K562 (cell line): ENCODE measurements around the gene C1QA.
A peak's percentile ranks its signal among the peaks of the same experiment; 100 is the strongest.

Source experiments
- ARID4B ChIP-seq: sonication (generic); formaldehyde crosslinking; IDR thresholded peaks from 2 replicates; pipeline ENCODE4 v1.8.0; 2022; ENCODE audit warnings: mild to moderate bottlenecking, missing genetic modification reagents
- ATF4 ChIP-seq: fragments of 450-650 bp; formaldehyde crosslinking; IDR thresholded peaks from 2 replicates; pipeline ENCODE4 v1.4.0; 2022; ENCODE audit warnings: mild to moderate bottlenecking, moderate library complexity
- CTCF ChIP-seq, 3 experiments: IDR thresholded peaks in 2 of 3; conservative IDR thresholded peaks in 1 of 3; 2 replicates each; pipeline ENCODE4 v1.5.1; 2011 to 2012; ENCODE audit warnings: low read length in 3 of 3, mild to moderate bottlenecking in 3 of 3, control low read depth in 2 of 3, improper control_type of control experiment in 1 of 3, inconsistent platforms in 1 of 3, low read depth in 1 of 3, mixed read lengths in 1 of 3, moderate library complexity in 1 of 3; ENCODE audit not compliant: insufficient read depth in 2 of 3
- REST ChIP-seq, 2 experiments: fragments of 450-650 bp; formaldehyde crosslinking in 1 of 2; IDR thresholded peaks; 2 replicates each; pipeline versions ENCODE4 v1.4.0 to v1.6.1; 2014 to 2020; ENCODE audit warnings: mild to moderate bottlenecking in 2 of 2, borderline replicate concordance in 1 of 2, low read depth in 1 of 2
- RFX5 ChIP-seq: IDR thresholded peaks from 2 replicates; pipeline ENCODE4 v1.6.1; 2011; ENCODE audit warnings: low read depth, mild to moderate bottlenecking, improper control_type of control experiment, low read length
- SP1 ChIP-seq: sonication (generic); formaldehyde crosslinking; IDR thresholded peaks from 2 replicates; pipeline ENCODE4 v1.8.1; 2022; ENCODE audit warnings: mild to moderate bottlenecking, missing genetic modification reagents
- ZBTB49 ChIP-seq: sonication (generic); formaldehyde crosslinking; IDR thresholded peaks from 2 replicates; pipeline ENCODE4 v1.8.0; 2022; ENCODE audit warnings: missing genetic modification reagents, mild to moderate bottlenecking, borderline replicate concordance
- ZNF436 ChIP-seq: fragments of 250-450, 450-650 bp; sonication (Bioruptor Pico); formaldehyde crosslinking; IDR thresholded peaks from 2 replicates; pipeline ENCODE4 v1.7.0; 2020; ENCODE audit warnings: mild to moderate bottlenecking
- ZNF589 ChIP-seq: fragments of 200-800 bp; sonication (Bioruptor generic); IDR thresholded peaks from 2 replicates; pipeline ENCODE4 v1.6.1; 2016; ENCODE audit warnings: low read depth, missing genetic modification characterization, missing compliant biosample characterization

- TF ChIP-seq RFX5 (no peak), CTCF (IDR thresholded peaks at IDR 0.05 in 2 of 3, conservative IDR thresholded peaks at IDR 0.05 in 1 of 3; ENCODE audit: insufficient read depth in 2 of 3, low read depth in 1 of 3, low read length in 3 of 3) (no peak), ZNF589 (CRISPR knock-in tag) (no peak), ATF4 (CRISPR knock-in tag) (no peak), ZBTB49 (CRISPR knock-in tag) (no peak), SP1 (no peak), ZNF436 (CRISPR knock-in tag) (no peak), REST (IDR thresholded peaks at IDR 0.05; ENCODE audit: borderline replicate concordance) (peak; percentile 95), REST (CRISPR knock-in tag; IDR thresholded peaks at IDR 0.05; ENCODE audit: low read depth) (peak; percentile 89), ARID4B (CRISPR knock-in tag) (no peak)
Measured at GRCh38 chr1:22607154-22607553, 29.3 kb upstream of the C1QA start.
